ENCODE results near the gene EFCAB12. TPM values are rescaled to one million over a fixed set of nuclear protein-coding genes. Genes with fewer than 3 reads are reported as not detected.

Gene EFCAB12
- total RNA-seq, 1 donor from 2014 or later: 0.16 TPM

DNA sequence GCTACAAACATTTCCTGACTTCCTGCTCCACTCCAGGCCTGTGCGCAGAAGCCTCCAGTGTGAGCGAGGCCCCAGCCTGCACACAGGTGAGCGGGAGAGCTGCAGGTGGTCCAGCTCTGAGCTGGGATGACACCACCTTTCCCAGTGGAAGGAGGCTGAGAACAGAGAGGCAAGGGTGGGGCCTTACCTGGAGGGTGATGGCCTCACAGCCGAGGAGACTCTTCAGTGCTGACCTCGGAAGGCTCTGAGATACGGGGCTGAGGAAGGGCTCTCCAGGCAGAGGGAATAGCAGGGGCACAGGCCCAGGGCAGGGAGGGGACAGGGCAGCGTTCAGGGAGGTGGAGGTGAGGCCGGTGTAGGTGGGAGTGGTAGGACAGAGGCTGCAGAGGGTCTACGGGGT lies 70.8 kb downstream of the EFCAB12 start:
- intact Hi-C loops (cut with DNase I): no loop called here

GRCh38 chr3:129356756-129357425 lies 71.5 kb downstream of the EFCAB12 start:
- intact Hi-C loops (cut with DNase I): no loop called here
- no peak for DNase-seq (ENCODE audit: low spot score)

More for the DNA sequence above, 70.8 kb downstream of the EFCAB12 start:
- DNase-seq (ENCODE audit: low spot score): no peak

DNA sequence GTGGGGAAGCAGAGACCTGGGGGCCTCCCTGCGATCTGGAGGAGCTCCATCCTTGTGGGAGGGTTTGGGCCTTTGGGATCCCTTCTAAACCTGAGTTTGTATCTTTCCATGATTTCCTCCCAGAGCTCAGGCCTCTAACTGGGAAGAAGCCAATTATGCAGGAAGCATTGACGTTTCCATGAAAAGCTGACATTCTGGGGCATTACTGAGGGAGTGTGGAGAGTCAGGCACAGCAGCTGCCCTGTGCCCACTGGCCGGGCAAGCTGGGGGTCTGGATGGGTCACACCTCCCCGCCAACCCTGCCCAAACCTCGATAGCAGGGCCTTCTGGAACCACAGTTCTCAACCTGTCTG lies 74.9 kb downstream of the EFCAB12 start:
- intact Hi-C loops (cut with DNase I): no loop called here
- DNase-seq (ENCODE audit: low spot score): no peak

DNA sequence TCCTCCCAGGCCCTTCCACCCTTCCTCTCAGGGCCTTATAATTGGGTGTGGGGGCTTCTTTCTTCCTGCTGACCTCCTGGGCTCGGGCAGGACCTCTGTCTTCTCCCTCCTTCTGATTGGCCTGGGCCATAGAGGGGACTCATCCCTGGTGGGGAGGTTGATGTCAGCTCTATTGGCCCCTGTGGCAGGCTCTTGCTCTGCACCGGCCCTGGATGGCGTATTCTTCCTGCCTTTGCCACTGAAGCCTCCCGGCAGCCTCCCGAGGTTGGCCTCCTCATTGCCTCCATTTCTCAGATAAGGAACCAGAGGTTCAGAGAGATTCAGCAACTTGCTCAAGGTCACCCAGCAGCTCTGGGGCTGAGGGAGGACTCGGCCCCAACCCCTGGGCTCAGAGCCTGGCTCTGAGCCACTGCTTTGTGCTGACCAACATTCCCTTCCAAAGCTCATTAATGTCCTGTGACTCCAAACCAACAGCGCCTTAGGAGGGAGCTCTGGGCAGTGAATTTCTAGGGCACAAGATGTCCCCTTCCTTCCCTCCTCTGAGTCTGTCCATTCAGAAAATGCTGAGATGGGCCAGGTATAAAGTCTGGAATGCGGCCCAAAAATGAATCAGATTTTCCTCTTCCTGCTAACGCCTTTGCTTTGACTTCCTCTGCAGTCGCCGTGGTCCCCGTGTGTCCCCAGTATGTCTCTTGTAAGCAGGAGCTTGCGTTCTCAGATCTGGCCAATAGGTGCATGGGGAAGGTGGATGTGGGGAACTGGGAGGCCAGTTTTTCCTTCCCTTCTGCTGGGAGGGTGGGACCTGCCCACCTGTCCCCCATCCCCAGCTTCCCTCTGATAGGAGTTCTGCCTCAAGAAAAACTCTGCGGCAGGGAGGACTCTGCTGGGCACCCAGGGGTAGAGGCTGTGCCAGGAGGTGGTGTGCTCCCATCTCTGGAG lies 75.5 kb downstream of the EFCAB12 start:
- no peak for DNase-seq (ENCODE audit: low spot score)
- intact Hi-C loops (cut with DNase I): no loop called here

DNA sequence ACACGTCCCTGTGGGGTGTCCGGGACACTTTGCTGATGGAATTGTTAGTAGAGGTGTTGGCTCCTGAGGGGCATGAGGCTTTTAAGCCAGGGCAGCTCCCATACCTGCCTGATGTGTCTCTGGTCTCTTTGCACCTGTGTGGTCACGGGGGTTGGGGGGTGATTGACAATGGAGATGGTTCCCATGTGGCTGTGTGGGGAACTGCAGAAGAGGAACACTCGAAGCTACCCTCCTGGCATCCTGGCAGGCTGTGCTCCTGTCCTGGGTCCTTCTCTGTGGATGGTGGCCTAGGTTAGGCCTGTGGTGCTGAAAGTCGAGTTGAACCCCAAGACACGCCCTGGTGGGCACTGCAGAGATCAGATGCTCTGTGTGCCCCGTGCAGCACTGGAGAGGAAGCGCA lies 76.4 kb downstream of the EFCAB12 start:
- no peak for DNase-seq (ENCODE audit: low spot score)
- intact Hi-C loops (cut with DNase I): no loop called here

Other genes starting within 250 kb of the EFCAB12 start
- 458 TPM for gene CNBP, start 244.7 kb downstream of the EFCAB12 start, total RNA-seq
- 122 TPM for gene COPG1, start 179.0 kb downstream of the EFCAB12 start, total RNA-seq
- 32.9 TPM for gene HMCES, start 149.8 kb downstream of the EFCAB12 start, total RNA-seq
- gene MBD4, start 11.3 kb upstream of the EFCAB12 start, total RNA-seq: 18.2 TPM
- gene IFT122, start 11.6 kb upstream of the EFCAB12 start, total RNA-seq: 11.0 TPM
- not detected for gene RHO, start 100.0 kb upstream of the EFCAB12 start, total RNA-seq
- gene H1-8, start 114.5 kb upstream of the EFCAB12 start, total RNA-seq: not detected
- gene PLXND1, start 178.0 kb upstream of the EFCAB12 start, total RNA-seq: 54.8 TPM